NB4 (cell line): ENCODE data around the gene LTBP1.

Source experiments
- CTCF ChIP-seq: IDR thresholded peaks from one replicate; pipeline ENCODE4 v1.5.1; 2012; ENCODE audit warnings: low read depth, low read length
- MAX ChIP-seq: IDR thresholded peaks from 2 replicates; pipeline ENCODE4 v1.6.1; 2011; ENCODE audit warnings: low read depth, low read length
- POLR2A ChIP-seq: IDR thresholded peaks from 2 replicates; pipeline ENCODE4 v1.6.1; 2011; ENCODE audit warnings: mild to moderate bottlenecking; ENCODE audit not compliant: insufficient read length; ENCODE audit errors: extremely low read depth

GRCh38 chr2:33213244-33213643 lies 266.5 kb downstream of the LTBP1 start:
- TF ChIP-seq CTCF (no peak), MAX (no peak), POLR2A (no peak)
